NCI-H1092 treated with DMSO at 0.1 percent for 48 hours (cell line): Measurements from ENCODE around the gene ZNF100.
A peak's percentile ranks its signal among the peaks of the same experiment; 100 is the strongest.
"Not testable (repeated sequence)": the region's sequence is repeated elsewhere in the genome, so short reads cannot be mapped to it uniquely, and the experiment has no call there.

ENCODE experiments used
- DNase-seq: peaks from one replicate; lab custom pipeline; 2025; lab: John Stamatoyannopoulos, UW

ZNF100 gene

DNA sequence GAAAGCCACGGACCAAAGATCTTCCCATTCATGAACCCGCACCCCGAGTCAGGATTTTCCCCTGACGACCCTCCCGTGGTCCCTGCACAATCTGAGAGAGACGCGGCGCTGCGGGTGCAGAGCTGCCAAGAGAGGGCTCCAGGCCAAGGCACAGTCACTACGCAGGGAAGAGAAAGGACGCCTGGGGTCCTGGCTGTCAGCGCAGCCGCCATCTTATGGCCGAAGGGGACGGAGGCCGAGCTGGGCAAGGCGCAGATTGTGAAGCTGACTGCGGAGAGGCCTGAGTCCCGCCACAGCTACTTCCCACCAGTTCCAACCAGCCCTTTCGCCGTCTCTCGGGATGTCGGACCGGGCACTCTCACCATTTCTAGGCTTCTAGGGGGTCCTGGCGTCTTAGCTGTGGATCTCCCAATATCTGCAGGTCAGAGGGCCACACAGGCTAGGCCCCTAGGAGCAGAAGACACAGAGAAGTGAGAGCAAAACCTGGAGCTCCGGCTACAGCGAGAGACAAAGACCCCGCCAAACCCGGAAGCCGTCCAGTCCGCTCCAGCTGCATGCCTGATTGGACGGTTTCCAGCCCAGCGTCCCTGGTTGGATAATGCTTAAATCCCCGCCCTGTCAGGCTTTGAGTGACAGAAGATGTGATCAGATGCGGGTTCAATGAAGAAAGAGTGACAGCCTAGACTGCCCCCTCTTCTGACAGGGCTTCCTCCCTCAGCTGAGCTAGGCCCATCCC is at the start of gene ZNF100:
TSS of gene ZNF100 (minus strand) at position 515 of the 736 bp plus-strand sequence. CDS start at position 365, 150 bp downstream.
- peak; percentile 90 for DNase-seq

DNA sequence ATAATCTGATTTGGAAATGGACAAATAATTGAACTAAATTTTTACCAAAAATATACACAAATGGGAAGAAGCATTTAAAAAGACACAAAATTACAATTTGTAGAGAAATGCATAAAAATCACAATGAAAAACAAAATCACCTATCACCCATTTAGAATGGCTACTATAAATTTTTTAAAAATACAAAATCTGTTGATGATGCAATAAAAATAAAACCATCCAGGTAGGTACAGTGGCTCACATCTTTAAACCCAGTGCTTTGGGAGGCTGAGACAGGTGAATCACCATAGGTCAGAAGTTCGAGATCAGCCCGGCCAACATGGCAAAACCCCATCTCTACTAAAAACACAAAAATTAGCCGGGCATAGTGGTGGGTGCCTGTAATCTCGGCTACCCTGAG is 45.1 kb upstream of the ZNF100 start:
- DNase-seq, result no peak

DNA sequence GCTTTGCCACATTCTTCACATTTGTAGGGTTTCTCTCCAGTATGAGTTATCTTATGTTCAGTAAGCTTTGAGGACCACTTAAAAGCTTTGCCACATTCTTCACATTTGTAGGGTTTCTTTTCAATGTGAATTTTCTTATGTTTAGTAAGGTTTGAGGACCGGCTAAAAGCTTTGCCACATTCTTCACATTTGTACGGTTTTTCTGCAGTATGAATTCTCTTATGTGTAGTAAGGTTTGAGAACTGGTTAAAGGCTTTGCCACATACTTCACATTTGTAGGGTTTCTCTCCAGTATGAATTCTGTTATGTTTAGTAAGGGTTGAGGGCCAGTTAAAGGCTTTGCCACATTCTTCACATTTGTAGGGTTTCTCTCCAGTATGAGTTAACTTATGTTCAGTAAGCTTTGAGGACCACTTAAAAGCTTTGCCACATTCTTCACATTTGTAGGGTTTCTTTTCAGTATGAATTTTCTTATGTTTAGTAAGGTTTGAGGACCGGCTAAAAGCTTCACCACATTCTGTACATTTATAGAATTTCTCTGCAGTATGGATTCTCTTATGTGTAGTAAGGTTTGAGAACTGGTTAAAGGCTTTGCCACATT is 41.1 kb upstream of the ZNF100 start:
- not testable (repeated sequence) for DNase-seq

DNA sequence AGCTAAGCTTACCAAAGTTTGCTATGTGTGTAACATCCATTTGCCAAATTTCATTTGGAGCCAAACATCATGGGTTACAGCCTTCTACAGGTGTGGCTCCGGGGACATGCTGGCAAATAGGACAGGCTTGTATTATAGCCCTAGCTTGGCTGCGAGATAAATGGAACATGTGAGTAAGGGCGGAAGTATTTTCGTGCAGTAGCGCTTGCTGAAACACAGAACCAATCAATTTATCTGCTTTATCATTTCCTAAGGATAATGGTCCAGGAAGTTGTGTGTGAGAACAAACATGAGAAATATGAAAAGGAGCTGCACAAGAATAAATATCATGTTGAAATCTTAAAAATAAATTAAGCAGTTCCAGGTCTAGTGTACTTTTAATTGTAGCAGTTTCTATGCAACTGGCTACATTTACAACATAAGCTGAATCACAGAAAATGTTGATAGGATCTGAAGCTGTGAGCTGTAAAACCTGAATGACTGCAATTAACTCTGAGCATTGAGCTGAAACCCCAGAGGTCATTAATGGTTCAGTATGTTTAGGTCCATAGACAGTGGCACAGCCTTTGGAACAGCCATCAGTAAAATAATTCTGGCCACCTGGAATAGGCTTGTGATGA is 22.2 kb upstream of the ZNF100 start:
- DNase-seq, result no peak

DNA sequence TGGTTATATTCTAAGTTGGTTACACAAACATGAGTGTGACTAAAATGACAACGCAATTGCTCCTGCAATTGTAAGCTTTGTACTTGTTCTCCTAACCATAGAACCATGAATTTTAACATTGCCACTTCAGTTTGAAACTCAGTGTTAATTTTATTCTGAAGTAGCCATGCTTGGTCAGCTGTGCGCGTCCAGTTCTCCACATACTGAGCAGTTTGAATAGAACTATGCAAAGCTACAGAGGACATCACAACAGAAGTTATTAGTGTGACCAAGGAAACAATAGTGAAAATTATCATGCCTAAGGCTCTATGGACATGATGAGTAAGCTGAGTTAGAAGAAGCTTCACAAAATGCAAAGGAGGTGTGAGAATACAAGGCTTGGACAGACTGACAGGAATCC is 19.6 kb upstream of the ZNF100 start:
- DNase-seq, result no peak

DNA sequence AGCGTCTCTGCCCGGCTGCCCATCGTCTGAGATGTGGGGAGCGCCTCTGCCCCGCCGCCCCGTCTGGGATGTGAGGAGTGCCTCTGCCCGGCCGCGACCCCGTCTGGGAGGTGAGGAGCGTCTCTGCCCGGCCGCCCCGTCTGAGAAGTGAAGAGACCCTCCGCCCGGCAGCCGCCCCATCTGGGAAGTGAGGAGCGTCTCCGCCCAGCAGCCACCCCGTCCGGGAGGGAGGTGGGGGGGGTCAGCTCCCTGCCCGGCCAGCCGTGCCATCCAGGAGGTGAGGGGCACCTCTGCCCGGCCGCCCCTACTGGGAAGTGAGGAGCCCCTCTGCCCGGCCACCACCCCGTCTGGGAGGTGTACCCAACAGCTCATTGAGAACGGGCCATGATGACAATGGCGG is 8.4 kb upstream of the ZNF100 start:
- not testable (repeated sequence) for DNase-seq

DNA sequence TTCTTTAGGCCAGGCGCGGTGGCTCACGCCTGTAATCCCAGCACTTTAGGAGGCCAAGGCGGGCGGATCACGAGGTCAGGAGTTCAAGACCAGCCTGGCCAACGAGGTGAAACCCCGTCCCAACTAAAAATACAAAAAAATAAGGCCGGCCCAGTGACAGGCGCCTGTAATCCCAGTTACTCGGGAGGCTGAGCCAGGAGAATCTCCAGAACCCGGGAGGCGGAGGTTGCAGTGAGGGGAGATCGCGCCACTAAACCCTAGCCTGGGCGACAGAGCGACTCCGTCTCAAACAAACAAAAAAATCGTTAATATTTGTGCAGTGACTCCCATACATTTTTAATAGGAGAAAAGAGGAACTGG is 694 bp downstream of the ZNF100 start:
- not testable (repeated sequence) for DNase-seq

DNA sequence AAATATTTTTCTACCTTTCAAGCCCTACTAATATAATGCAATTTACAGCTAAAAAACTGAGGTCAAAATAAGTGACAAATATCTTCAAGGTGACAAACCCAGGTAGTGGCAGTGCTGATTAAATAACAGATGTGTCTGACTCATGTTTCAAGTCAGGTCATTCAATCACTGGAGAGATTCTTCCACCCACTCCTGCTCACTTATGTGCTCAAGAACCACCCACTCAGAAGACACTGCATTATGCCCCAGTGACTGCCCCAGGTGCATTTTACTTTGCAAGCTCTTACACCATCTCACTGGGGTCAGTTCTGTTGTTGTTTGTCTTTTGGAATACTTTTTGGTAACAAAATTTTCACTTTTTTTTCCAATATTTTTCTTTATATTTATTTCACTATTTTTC is 2.2 kb downstream of the ZNF100 start:
- no peak for DNase-seq

DNA sequence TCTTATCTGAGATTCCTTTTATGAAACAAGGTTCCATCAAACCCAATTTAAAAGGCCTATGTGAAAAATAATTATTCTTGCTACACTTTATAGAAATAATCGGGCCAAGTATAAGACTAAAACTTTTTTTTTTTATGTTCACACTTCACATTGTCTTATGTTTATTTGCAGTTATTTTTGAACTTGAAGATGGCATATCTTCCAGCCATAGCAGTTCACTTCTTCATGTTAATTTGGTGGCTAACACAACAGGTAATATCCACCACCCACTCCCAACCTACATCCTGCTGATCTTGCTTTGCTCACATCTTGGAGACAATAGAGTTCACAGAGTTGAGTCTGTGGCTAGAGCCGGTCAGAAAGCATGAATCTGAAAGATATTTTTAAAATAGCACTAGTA is 5.8 kb downstream of the ZNF100 start:
- DNase-seq, result not testable (repeated sequence)

DNA sequence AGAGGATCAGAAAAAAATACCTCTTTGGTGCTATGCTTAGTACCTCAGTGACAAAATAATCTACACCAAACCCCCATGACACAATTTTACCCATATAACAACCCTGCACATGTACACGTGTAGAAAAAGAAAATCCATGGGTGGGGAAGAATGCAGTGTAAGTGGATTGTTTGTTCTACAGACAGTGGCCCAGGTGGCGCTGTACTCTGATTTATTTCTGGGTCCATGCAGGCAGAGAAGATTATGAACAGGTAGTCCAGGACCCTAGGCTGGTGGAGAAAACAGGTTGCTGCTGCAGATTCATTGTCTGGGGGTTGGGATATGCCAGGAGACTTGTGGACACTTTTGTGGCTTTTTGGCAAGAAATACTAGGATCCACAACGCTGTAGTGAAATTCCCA is 9.1 kb downstream of the ZNF100 start:
- no peak for DNase-seq

DNA sequence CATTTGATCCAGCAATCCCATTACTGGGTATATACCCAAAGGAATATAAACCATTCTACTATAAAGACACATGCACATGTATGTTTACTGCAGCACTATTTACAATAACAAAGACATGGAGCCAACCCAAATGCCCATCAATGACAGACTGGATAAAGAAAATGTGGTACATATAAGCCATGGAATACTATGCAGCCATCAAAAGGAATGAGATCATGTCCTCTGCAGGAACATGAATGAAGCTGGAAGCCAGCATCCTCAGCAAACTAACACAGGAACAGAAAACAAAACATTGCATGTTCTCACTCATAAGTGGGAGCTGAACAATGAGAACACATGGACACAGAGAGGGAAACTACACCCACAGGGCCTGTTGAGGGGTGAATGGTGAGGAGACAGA is 11.8 kb downstream of the ZNF100 start:
- DNase-seq, result not testable (repeated sequence)

DNA sequence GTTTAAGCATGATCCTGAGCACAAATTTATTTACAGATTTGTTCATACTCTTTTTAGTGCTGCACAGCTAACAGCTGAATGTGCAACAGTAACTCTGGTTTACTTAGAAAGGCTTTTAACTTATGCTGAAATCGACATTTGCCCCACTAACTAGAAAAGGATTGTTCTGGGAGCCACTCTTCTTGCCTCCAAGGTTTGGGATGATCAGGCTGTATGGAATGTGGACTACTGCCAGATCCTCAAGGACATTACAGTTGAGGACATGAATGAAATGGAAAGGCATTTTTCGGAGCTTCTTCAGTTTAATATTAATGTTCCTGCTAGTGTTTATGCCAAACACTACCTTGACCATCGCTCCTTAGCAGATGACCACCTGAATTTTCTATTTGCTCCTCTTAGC is 16.0 kb downstream of the ZNF100 start:
- no peak for DNase-seq

DNA sequence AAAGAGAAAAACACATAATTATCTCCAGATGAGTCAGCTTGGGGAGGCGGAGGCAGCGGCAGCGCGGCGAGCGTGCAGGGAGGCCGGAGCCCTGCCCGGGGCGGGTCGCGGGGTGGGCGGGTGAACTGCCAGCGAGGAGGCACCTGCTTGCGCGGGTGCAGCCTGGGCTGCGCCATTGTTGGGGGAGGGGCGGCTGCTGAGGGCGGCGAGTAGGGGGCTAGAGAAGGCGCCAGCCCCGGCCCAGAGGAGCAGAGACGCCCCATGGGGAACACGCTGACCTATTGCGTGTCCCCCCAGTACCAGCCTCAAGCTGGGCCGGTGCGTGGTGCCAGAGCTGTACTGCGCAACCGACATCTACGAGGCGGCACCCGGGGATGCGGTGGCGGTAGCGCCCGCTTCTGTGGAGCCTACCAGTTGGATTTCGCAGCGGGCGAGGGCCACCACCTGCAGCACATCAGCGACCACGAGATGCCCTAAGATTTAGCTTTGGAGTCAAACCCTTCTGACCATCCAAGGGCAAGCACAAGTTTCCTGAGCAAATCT is 16.7 kb downstream of the ZNF100 start:
- DNase-seq, result no peak

DNA sequence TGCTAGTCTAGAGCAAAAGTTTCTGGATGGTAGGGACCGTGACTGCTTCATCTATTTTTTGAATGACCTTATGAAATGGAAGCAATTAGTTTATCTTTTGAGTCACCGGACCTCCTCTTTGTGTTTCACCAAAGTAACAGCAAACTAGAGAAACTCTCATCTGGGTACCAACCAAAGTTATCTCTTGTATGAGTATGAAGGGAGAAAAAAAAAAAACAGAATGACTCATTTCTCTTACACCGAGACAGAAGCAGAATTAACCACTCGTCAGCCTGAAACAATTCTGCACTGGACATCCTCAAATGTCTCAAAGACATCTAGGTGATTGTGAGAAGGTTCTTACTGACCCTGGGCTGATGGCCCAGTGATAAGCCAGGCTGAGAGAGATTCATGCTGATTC is 18.3 kb downstream of the ZNF100 start:
- DNase-seq, result no peak

DNA sequence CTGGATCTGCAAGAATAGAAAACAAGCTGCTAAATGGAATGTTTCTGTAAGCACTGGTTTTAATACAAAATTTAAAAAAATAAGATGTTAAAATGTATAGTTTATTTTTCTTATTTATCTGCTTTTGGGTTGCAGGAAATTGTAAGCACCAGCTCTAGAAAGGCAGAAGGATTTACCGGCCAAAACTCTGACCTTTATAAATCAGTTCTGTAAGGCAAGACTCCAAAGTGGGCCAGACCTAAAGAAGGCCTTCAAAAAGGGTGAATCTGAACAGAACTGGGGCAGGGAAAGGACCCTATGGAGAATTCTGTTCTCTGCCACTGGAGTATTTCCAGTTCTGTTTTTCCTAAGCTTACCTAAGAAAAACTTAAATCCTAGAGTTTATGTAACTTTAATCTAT is 19.3 kb downstream of the ZNF100 start:
- no peak for DNase-seq

DNA sequence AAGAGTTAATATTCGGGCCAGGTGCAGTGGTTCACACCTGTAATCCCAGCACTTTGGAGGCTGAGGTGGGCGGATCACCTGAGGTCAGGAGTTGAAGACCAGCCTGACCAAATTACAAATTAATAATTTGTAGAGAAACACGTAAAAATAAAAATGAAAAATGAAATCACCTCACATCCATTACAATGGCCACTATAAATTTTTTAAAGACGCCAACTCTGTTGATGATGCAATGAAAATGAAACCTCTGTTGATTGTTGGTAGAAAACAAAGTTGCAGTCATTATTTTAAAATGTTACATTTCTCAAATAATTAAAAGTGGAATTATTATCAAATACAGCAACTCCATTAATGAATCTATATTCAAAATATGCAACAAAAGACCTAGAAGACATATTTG is 26.8 kb downstream of the ZNF100 start:
- no peak for DNase-seq

DNA sequence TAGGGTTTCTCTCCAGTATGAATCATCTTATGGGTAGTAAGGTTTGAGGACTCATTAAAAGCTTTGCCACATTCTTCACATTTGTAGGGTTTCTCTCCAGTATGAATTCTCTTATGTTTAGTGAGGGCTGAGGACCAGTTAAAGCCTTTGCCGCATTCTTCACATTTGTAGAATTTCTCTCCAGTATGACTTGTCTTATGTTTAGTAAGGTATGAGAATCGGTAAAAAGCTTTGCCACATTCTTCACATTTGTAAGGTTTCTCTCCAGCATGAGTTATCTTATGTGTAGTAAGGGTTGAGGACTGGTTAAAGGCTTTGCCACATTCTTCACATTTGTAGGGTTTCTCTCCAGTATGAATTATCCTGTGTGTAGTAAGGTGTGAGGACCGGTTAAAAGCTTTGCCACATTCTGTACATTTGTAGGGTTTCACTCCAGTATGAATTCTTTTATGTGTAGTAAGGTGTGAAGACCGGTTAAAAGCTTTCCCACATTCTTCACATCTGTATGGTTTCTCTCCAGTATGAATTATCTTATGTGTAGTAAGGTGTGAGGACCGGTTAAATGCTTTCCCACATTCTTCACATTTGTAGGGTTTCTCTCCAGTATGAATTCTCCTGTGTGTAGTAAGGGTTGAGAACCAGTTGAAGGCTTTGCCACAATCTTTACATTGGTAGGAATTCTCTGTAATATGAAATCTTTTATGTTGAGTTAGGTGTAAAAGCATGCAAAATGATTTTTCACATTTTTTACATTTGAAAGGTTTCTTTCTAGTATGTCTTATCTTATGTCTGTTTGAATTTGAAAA is 40.2 kb downstream of the ZNF100 start:
- not testable (repeated sequence) for DNase-seq

DNA sequence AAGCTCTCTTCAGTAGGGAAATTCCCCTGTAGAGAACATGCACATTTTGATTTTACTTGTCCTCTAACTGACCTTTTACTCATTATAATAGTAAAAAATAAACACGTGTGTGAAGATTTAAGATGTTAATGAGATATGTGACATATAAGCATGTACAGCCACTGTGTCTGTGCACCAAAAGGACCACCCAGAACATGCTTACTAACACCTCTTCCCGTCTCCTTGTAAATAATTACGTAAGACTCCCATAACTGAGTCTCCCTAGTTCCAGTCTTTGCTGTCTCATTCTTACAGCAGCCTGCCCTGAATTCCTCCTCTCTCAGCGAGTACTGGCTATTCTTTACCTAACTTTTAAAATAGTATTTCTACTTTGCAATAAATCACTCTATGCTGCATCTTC is 53.6 kb downstream of the ZNF100 start:
- DNase-seq, result no peak

DNA sequence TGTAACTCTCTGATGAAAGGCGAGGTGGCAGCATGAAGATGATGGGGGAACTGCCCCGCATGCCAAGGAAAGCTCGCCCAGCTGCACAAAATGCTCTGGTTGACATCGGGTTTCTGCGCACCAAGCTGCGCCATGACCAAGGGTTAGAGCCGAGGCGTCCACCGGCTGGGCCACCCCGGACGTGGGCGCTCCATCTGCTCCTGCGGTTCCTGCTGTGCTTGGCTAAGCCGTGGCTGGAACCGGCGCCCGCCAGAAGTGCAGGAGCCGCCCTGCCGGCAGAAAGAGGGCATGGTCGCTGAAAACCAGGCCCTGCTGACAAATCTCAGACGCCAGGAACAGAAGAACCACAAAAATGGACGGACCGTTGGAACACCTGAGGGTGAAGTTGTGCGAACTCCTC is 57.9 kb downstream of the ZNF100 start:
- DNase-seq, result no peak

DNA sequence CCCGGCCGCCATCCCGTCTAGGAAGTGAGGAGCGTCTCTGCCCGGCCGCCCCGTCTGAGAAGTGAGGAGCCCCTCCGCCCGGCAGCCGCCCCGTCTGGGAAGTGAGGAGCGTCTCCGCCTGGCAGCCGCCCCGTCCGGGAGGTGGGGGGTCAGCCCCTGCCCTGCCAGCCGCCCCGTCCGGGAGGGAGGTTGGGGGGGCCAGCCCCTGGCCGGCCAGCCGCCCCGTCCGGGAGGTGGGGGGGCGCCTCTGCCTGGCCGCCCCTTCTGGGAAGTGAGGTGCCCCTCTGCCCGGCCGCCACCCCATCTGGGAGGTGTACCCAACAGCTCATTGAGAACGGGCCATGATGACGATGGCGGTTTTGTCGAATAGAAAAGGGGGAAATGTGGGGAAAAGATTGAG is 59.5 kb downstream of the ZNF100 start:
- not testable (repeated sequence) for DNase-seq

DNA sequence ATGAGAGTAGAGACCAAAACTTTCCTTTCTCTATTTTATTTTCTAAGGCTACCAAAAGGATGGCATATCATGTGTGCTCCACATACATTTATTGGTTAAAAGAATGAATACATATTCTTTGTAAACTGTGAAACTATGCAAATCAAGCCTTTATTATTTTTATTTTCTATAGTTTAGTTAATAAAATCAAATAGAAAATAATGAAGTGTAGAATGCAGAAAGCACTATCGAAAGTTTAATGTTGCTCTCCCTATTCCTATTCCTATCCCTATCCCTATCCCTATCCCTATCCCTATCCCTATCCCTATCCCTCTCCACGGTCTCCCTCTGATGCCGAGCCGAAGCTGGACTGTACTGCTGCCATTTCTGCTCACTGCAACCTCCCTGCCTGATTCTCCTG is 60.3 kb downstream of the ZNF100 start:
- no peak for DNase-seq

DNA sequence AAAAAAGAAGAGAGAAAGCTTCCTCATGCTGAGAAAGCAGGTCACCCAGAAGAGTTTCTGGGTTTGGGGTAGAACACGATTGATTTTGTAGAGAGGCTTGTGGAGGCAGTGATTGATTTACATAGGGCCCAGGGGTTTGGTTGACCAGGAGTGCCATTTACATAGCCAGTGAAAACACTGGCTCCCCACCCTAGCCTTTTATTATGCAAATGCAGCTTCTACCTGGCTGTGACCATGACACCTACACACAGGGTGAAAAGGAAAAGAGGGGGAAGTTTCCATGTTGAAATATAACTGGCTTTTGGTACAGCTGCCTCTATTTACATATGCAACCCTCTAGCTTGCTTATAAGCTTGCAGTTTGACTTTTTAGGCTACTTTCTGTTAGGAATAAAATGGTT is 62.0 kb downstream of the ZNF100 start:
- DNase-seq, result no peak
